NCI-H345 treated with DMSO at 0.1 percent for 48 hours (cell line): ENCODE measurements around the gene SNAP23.

ENCODE experiments used
- DNase-seq: peaks from one replicate; lab custom pipeline; 2025; ENCODE audit not compliant: unreplicated experiment; lab: John Stamatoyannopoulos, UW

SNAP23 gene

GRCh38 chr15:42495361-42496212 is at the start of gene SNAP23:
SNAP23 (plus strand) TSS chr15:42495634; CDS start chr15:42511847, 16,213 bp downstream.
- peak; percentile 44 for DNase-seq

- DNase-seq: no peak
Measured at GRCh38 chr15:42447599-42447998, 47.8 kb upstream of the SNAP23 start.

- DNase-seq: no peak
Measured at GRCh38 chr15:42448281-42448680, 47.2 kb upstream of the SNAP23 start.

- no peak for DNase-seq
Measured at GRCh38 chr15:42449770-42450424, 45.5 kb upstream of the SNAP23 start.

- DNase-seq: no peak
Measured at GRCh38 chr15:42450425-42450790, 45.0 kb upstream of the SNAP23 start.

- DNase-seq: no peak
Measured at GRCh38 chr15:42453826-42454225, 41.6 kb upstream of the SNAP23 start.

- no peak for DNase-seq
Measured at GRCh38 chr15:42456531-42456930, 38.9 kb upstream of the SNAP23 start.

GRCh38 chr15:42456971-42457370 is 38.5 kb upstream of the SNAP23 start:
- DNase-seq: no peak

- DNase-seq: no peak
Measured at GRCh38 chr15:42457445-42458442, 37.7 kb upstream of the SNAP23 start.

- DNase-seq: no peak
Measured at GRCh38 chr15:42461261-42461660, 34.2 kb upstream of the SNAP23 start.

- no peak for DNase-seq
Measured at GRCh38 chr15:42465520-42466259, 29.7 kb upstream of the SNAP23 start.

GRCh38 chr15:42471002-42471401 is 24.4 kb upstream of the SNAP23 start:
- no peak for DNase-seq

GRCh38 chr15:42474827-42475226 is 20.6 kb upstream of the SNAP23 start:
- DNase-seq: no peak

- no peak for DNase-seq
Measured at GRCh38 chr15:42482701-42483100, 12.7 kb upstream of the SNAP23 start.

- no peak for DNase-seq
Measured at GRCh38 chr15:42483677-42484076, 11.8 kb upstream of the SNAP23 start.

GRCh38 chr15:42490291-42490670 is 5.2 kb upstream of the SNAP23 start:
- DNase-seq: no peak

GRCh38 chr15:42490671-42491538 is 4.5 kb upstream of the SNAP23 start, which contains the start of gene ZNF106:
ZNF106 (minus strand) TSS chr15:42491141; CDS start chr15:42472289, 18,852 bp downstream.
- DNase-seq: peak; percentile 80

GRCh38 chr15:42491539-42492225 is 3.8 kb upstream of the SNAP23 start:
- DNase-seq: no peak

GRCh38 chr15:42493679-42494078 is 1.8 kb upstream of the SNAP23 start:
- DNase-seq: no peak
